Mucosa of rectum (tissue), 2 donors: ENCODE measurements around the gene TSPEAR.
"Not testable (repeated sequence)": the region's sequence is repeated elsewhere in the genome, so short reads cannot be mapped to it uniquely, and the experiment has no call there.

ENCODE experiments used
- H3K27ac ChIP-seq, 2 donors: one replicate each; pipeline ENCODE4 v1.7.0; 2013; ENCODE audit warnings: inconsistent platforms in 2 of 2, low read depth in 2 of 2, low read length in 2 of 2
- H3K27me3 ChIP-seq, 2 donors: one replicate each; pipeline ENCODE4 v1.7.0; 2013; ENCODE audit warnings: low read length in 2 of 2; ENCODE audit not compliant: control insufficient read depth in 2 of 2, insufficient read depth in 2 of 2
- H3K36me3 ChIP-seq, 2 donors: one replicate each; pipeline ENCODE4 v1.7.0; 2013; ENCODE audit warnings: low read length in 2 of 2; ENCODE audit not compliant: control insufficient read depth in 2 of 2, insufficient read depth in 2 of 2
- H3K4me1 ChIP-seq, 2 donors: one replicate each; pipeline ENCODE4 v1.7.0; 2013; ENCODE audit warnings: low read length in 2 of 2, mild to moderate bottlenecking in 1 of 2; ENCODE audit not compliant: control insufficient read depth in 2 of 2, insufficient read depth in 2 of 2
- H3K4me3 ChIP-seq, 2 donors: one replicate each; pipeline ENCODE4 v1.7.0; 2013; ENCODE audit warnings: low read length in 2 of 2
- H3K9ac ChIP-seq, 2 donors: one replicate each; pipeline ENCODE4 v1.7.0; 2013; ENCODE audit warnings: low read length in 2 of 2, low read depth in 1 of 2, mild to moderate bottlenecking in 1 of 2
- H3K9me3 ChIP-seq, 2 donors: one replicate each; pipeline ENCODE4 v1.7.0; 2013; ENCODE audit warnings: low read length in 2 of 2; ENCODE audit not compliant: control insufficient read depth in 2 of 2
- donor health status: healthy.
- donor health status: Normal muscosa, but diverticular disease.

Gene TSPEAR

DNA sequence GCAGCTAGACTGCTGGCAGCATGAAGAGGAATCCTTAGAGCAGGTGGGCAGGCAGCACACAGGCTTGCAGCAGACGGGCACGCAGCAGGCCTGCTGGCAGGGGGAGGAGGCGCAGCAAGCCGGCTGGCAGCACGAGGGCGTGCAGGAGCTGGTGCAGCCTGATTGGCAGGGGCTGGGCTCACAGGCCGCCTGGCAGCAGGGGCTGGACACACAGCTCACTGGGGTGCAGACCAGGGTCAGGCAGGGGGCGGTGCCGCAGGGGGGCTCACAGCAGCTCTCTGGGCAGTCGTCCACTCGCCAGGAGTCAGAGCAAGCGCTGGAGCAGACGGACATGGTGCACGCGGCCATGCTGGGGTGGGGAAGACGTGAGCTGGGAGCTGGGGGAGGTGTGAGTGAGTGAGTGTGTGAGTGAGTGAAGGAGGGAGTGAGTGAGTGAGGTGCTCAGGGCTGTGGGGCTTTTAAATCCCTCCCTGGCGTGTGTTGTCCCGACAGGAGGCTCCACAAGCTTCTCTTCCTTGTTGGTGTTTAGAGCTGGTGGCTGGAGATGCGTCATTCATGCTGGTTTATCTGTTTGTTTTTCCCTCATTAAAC lies 131.0 kb downstream of the TSPEAR start, which contains the start of gene KRTAP10-5:
TSS of gene KRTAP10-5 (minus strand) at position 374 of the 591 bp plus-strand sequence. CDS start at position 348, 26 bp downstream.
- Histone ChIP-seq H3K4me1 (peaks cover 0 to 10% of the 10 kb centered on the region in 2 donors), H3K9ac (peak within 1 kb of the TSS in 1 of 2 donors; percentile 53), H3K4me3 (peak within 1 kb of the TSS; percentile 20 to 52)
- not testable (repeated sequence) for H3K36me3 ChIP-seq, H3K27ac ChIP-seq, H3K27me3 ChIP-seq, H3K9me3 ChIP-seq

DNA sequence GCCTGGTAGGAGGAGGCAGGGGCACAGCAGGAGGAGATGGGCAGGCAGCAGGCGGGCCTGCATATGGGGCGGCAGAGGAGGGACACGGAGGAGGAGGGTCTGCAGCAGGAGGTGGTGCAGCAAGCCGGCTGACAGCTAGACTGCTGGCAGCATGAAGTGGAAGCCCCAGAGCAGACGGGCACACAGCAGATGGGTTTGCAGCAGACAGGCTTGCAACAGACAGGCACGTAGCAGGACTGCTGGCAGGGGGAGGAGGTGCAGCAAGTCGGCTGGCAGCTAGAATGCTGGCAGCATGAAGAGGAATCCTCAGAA lies 131.6 kb downstream of the TSPEAR start:
- Histone ChIP-seq H3K4me3 (no peak overlapping the region), H3K9me3 (peaks cover 0 to 2% of the 10 kb centered on the region in 2 donors), H3K27me3 (peaks cover 0 to 3% of the 10 kb centered on the region in 2 donors), H3K36me3 (no peaks in the 10 kb centered on the region), H3K9ac (no peak overlapping the region), H3K4me1 (peaks cover 0 to 16% of the 10 kb centered on the region in 2 donors), H3K27ac (no peak overlapping the region)

DNA sequence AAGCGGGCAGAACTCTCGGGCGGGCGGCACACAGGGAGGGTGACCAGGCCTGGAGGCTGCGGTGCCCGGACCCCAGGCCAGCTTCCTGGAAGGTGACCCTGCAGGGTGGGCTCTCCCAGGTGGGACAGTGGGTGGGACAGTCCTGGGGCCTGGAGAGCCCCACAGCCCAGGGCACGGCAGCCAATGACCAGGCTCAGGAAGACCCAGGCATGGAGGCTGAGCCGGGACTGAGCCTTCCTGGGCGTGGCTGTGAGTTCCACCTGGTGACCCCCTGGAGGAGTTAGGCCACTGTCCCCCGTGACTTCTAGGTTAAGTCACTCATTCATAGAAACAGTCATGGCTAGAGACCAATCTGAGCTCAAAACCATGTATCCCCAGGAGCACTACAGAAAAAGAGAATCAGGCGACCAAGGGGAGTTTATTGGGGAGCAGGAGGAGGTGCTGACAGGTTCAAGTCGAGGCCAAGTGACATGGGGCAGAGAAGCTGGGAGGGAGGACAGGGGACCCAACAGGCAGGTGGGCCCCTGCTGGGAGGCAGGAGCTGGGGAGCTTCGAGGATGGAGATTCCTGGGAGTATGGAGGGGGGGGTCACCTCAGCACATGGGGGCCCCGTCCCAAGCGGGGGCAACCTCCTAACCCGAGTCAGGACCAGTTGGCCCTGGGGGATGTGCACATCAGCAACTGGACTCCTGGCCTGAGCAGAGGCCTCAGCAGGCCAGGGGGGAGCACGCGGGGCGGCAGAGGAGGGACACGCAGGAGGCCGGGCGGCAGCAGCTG lies 132.1 kb downstream of the TSPEAR start:
- H3K9me3 ChIP-seq = peaks cover 0 to 2% of the 10 kb centered on the region in 2 donors
- H3K4me1 ChIP-seq = peaks cover 3 to 21% of the 10 kb centered on the region in 2 donors
- H3K9ac ChIP-seq = no peak overlapping the region
- H3K4me3 ChIP-seq = no peak overlapping the region
- peaks cover 0 to 3% of the 10 kb centered on the region in 2 donors for H3K27me3 ChIP-seq
- no peaks in the 10 kb centered on the region for H3K36me3 ChIP-seq
- no peak overlapping the region for H3K27ac ChIP-seq

DNA sequence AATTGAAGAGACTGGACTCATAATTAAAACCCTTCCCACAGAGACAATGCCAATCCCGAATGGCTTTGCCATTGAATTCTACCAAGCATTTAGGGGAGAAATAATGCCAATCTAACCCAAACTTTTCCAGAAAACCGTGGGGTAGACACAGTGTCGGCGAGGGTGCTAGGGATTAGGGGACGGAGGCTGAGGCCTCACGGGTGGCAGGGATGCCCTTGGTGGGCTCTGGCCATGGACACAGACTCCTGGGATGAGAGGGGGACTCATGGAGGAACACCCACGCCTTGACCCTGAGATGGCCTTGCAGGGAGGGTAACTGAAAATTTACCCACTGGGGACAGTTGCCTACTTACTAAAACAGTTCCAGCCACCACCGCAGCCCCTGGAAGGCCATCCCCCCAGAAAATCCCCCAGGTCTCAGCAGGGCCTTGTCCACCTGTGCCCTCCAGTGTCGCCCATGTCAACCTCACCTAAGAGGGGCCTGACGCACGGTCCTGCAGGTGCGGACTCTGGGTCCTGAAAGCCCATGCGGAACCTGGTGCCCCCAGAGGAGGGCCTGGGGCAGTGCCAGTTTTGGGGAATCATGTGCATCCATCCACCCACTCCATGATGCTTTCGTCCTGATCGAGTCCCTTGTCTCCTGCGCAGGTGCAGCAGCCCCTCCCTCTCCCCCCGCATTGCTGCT lies 132.9 kb downstream of the TSPEAR start:
- no peak overlapping the region for H3K9ac ChIP-seq
- H3K27ac ChIP-seq = no peak overlapping the region
- no peaks in the 10 kb centered on the region for H3K36me3 ChIP-seq
- peaks cover 0 to 3% of the 10 kb centered on the region in 2 donors for H3K27me3 ChIP-seq
- H3K4me1 ChIP-seq = peaks cover 3 to 22% of the 10 kb centered on the region in 2 donors
- H3K9me3 ChIP-seq = peaks cover 0 to 2% of the 10 kb centered on the region in 2 donors
- H3K4me3 ChIP-seq = no peak overlapping the region

GRCh38 chr21:44576025-44576420 lies 135.3 kb downstream of the TSPEAR start:
- H3K4me1 ChIP-seq = peaks cover 3 to 22% of the 10 kb centered on the region in 2 donors
- no peak overlapping the region for H3K9ac ChIP-seq
- peaks cover 0 to 3% of the 10 kb centered on the region in 2 donors for H3K27me3 ChIP-seq
- H3K36me3 ChIP-seq = no peaks in the 10 kb centered on the region
- no peaks in the 10 kb centered on the region for H3K9me3 ChIP-seq
- no peak overlapping the region for H3K4me3 ChIP-seq
- H3K27ac ChIP-seq = no peak overlapping the region

DNA sequence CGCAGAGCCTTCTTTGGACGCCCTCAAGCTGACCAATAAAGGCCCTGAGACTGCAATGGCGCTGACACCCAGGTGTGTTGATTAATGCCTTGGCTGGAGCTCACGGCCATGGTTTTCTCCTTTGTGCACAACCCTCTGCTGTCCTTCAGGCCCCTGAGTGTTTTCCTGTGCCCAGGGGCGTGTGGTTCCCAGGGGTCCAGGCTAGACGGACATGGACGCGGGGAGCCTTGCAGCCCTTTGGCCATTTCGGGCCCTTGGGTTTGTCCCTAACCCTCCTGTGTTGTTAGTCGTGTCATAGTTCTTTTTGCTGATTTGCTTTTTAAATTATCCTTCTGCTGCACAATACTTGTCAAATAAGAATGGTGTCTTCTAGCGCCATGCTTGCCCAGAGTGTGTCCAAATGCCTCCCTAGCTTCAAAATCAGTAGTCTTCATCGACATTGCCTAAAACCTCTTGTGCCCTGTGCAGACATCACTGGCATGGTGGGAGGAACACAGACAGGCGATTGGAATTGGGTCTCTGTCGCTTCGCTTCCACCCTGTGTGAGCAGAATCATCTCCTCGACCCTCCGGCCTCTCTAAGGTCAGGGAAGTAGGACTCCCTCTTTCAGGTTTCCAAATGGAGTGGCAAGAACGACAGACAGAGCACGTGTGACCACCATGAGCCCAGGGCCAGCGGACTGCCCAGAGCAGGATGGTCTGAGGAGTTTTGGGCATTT lies 135.9 kb downstream of the TSPEAR start:
- peaks cover 0 to 3% of the 10 kb centered on the region in 2 donors for H3K27me3 ChIP-seq
- H3K36me3 ChIP-seq = no peaks in the 10 kb centered on the region
- peaks cover 3 to 21% of the 10 kb centered on the region in 2 donors for H3K4me1 ChIP-seq
- H3K27ac ChIP-seq = peak overlapping the region in 1 of 2 donors; percentile 6
- H3K4me3 ChIP-seq = no peak overlapping the region
- H3K9ac ChIP-seq = no peak overlapping the region
- H3K9me3 ChIP-seq = no peaks in the 10 kb centered on the region

DNA sequence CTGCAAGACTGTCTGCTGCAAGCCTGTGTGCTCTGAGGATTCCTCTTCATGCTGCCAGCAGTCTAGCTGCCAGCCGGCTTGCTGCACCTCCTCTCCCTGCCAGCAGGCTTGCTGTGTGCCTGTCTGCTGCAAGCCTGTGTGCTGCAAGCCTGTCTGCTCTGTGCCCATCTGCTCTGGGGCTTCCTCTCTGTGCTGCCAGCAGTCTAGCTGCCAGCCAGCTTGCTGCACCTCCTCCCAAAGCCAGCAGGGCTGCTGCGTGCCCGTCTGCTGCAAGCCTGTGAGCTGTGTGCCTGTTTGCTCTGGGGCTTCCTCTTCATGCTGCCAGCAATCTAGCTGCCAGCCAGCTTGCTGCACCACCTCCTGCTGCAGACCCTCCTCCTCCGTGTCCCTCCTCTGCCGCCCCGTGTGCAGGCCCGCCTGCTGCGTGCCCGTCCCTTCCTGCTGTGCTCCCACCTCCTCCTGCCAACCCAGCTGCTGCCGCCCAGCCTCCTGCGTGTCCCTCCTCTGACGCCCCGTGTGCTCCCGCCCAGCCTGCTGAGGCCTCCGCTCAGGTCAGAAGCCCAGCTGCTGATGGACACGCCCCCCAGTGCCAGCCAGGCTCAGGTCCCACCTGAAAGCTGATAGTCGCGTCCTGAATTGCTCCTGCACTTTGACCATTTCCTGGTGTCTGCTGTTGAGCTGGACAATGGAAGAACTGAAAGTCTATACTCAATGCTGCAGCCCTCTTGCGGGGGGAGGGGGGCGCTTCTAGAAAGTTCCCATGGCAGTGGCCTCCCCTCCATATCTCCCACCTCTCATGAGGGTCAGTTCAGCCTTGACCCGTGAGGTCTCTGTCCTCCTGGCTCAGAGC lies 136.7 kb downstream of the TSPEAR start:
- H3K27me3 ChIP-seq = peaks cover 0 to 3% of the 10 kb centered on the region in 2 donors
- H3K9me3 ChIP-seq = no peaks in the 10 kb centered on the region
- no peak overlapping the region for H3K9ac ChIP-seq
- peak overlapping the region in 1 of 2 donors; percentile 53 for H3K4me3 ChIP-seq
- peak overlapping the region in 1 of 2 donors; percentile 6 for H3K27ac ChIP-seq
- H3K4me1 ChIP-seq = peaks cover 3 to 16% of the 10 kb centered on the region in 2 donors
- no peaks in the 10 kb centered on the region for H3K36me3 ChIP-seq

GRCh38 chr21:44573630-44574456 lies 137.5 kb downstream of the TSPEAR start, which contains the start of gene KRTAP10-4:
KRTAP10-4 (plus strand) TSS chr21:44573729; CDS start chr21:44573759, 30 bp downstream.
- H3K4me3 ChIP-seq = peak within 1 kb of the TSS in 1 of 2 donors; percentile 53
- not testable (repeated sequence) for H3K27me3 ChIP-seq

More at GRCh38 chr21:44573630-44574456, 137.5 kb downstream of the TSPEAR start, which contains the start of gene KRTAP10-4:
- H3K9me3 ChIP-seq, H3K36me3 ChIP-seq, H3K9ac ChIP-seq, H3K27ac ChIP-seq: not testable (repeated sequence)
- peaks cover 3 to 16% of the 10 kb centered on the region in 2 donors for H3K4me1 ChIP-seq
